GM12878 (cell line): ENCODE results near the gene CCNY. TPM values are rescaled to one million over a fixed set of nuclear protein-coding genes. Genes with fewer than 3 reads are reported as not detected.

Experiments
- ATAC-seq: fragments of 200-7000 bp; cut with Tn5 transposase; 3 replicates; pipeline ENCODE4 v1.9.1; 2020; ENCODE audit warnings: mild to moderate bottlenecking, moderate library complexity
- BruUV-seq: library from RNA; stranded (reverse); fragments of 400-500 nt; replicated peaks from 2 replicates; lab custom pipeline; 2021; lab: Mats Ljungman, UMichigan
- CTCF ChIA-PET: fragments of 300-600 bp; sonication (Branson Sonifier 250); formaldehyde crosslinking; extraction: SDS; loops from one replicate; lab custom pipeline; 2021; ENCODE audit warnings: inconsistent platforms; lab: Yijun Ruan, JAX
- POLR2A ChIA-PET: fragments of 350-600 bp; formaldehyde crosslinking; extraction: SDS; loops from one replicate; lab custom pipeline; 2021; ENCODE audit warnings: inconsistent platforms; lab: Charles Lee
- RAD21 ChIA-PET: fragments of 300-600 bp; sonication (Branson Sonifier 250); formaldehyde crosslinking; loops from one replicate; lab custom pipeline; 2023; ENCODE audit warnings: antibody characterized with exemption; ENCODE audit not compliant: unreplicated experiment; lab: Charles Lee
- SMC1A ChIA-PET: fragments of 300-600 bp; sonication (Branson Sonifier 250); formaldehyde crosslinking; loops from one replicate; lab custom pipeline; 2023; ENCODE audit not compliant: unreplicated experiment, uncharacterized antibody; lab: Charles Lee
- DNase-seq: peaks from one replicate; pipeline ENCODE4 v3.0.0-alpha.2; 2011; ENCODE audit warnings: low read depth, low spot score
- FAIRE-seq: peaks from 3 replicates; lab custom pipeline; 2011; peaks lifted over from hg19 to GRCh38; lab: Jason Lieb, UNC
- H2AFZ ChIP-seq: 2 replicates; pipeline ENCODE4 v1.6.0; 2011; ENCODE audit warnings: low read depth, low read length, control low read depth; ENCODE audit not compliant: control insufficient read depth
- H3K27ac ChIP-seq: 2 replicates; pipeline ENCODE4 v1.5.1; 2011; ENCODE audit warnings: control low read depth; ENCODE audit not compliant: control insufficient read depth, insufficient read depth
- H3K27me3 ChIP-seq, 2 experiments: replicated peaks in 1 of 2; 2 replicates each; pipeline versions ENCODE4 v1.6.0 to v1.6.1; 2011; ENCODE audit warnings: low read length in 1 of 2; ENCODE audit not compliant: control insufficient read depth in 2 of 2, insufficient read depth in 2 of 2
- H3K36me3 ChIP-seq, 2 experiments: 2 replicates each; pipeline ENCODE4 v1.5.1; 2011; ENCODE audit warnings: low read length in 1 of 2; ENCODE audit not compliant: control insufficient read depth in 2 of 2, insufficient read depth in 2 of 2
- H3K4me1 ChIP-seq: 2 replicates; pipeline ENCODE4 v1.6.1; 2011; ENCODE audit warnings: mild to moderate bottlenecking, low read length, moderate library complexity, mixed read lengths; ENCODE audit not compliant: control insufficient read depth, insufficient read depth
- H3K4me2 ChIP-seq: 2 replicates; pipeline ENCODE4 v1.6.0; 2011; ENCODE audit warnings: control low read depth; ENCODE audit not compliant: control insufficient read depth, insufficient read depth
- H3K4me3 ChIP-seq: fragments of 200-600 bp; sonication (generic); 2 replicates; pipeline ENCODE4 v1.5.1; 2016
- H3K79me2 ChIP-seq: 2 replicates; pipeline ENCODE4 v1.6.0; 2011; ENCODE audit warnings: low read length; ENCODE audit not compliant: control insufficient read depth, insufficient read depth
- H3K9ac ChIP-seq: 2 replicates; pipeline ENCODE4 v1.8.0; 2011; ENCODE audit warnings: low read length, control low read depth, mixed read lengths; ENCODE audit not compliant: control insufficient read depth, insufficient read depth
- H3K9me3 ChIP-seq: replicated peaks from 3 replicates; pipeline ENCODE4 v1.5.1; 2011; ENCODE audit warnings: mild to moderate bottlenecking, low read length; ENCODE audit not compliant: control insufficient read depth, insufficient read depth
- H4K20me1 ChIP-seq: 2 replicates; pipeline ENCODE4 v1.6.0; 2011; ENCODE audit not compliant: control insufficient read depth, insufficient read depth
- CBX5 ChIP-seq: sonication (generic); IDR thresholded peaks from 2 replicates; pipeline ENCODE4 v1.6.1; 2016; ENCODE audit warnings: low read depth, moderate library complexity, mild to moderate bottlenecking, inconsistent platforms
- FOXM1 ChIP-seq: IDR thresholded peaks from 2 replicates; pipeline ENCODE4 v1.6.1; 2012; ENCODE audit warnings: low read depth, mild to moderate bottlenecking, inconsistent platforms, low read length, moderate library complexity
- HDAC2 ChIP-seq: fragments of 200-600 bp; sonication (generic); IDR thresholded peaks from 2 replicates; pipeline ENCODE4 v1.6.1; 2017
- MYC ChIP-seq: IDR thresholded peaks from 2 replicates; pipeline ENCODE4 v1.6.1; 2011; ENCODE audit warnings: mild to moderate bottlenecking, low read length, moderate library complexity, inconsistent platforms; ENCODE audit not compliant: insufficient read depth, insufficient replicate concordance, insufficient read length, severe bottlenecking
- NFXL1 ChIP-seq: fragments of 450-650 bp; IDR thresholded peaks from 2 replicates; pipeline ENCODE4 v1.6.1; 2017; ENCODE audit warnings: antibody characterized with exemption, mild to moderate bottlenecking, borderline replicate concordance
- RAD51 ChIP-seq: fragments of 450-650 bp; IDR thresholded peaks from 2 replicates; pipeline ENCODE4 v1.6.1; 2016; ENCODE audit warnings: moderate library complexity, mild to moderate bottlenecking, inconsistent platforms
- SIN3A ChIP-seq: IDR thresholded peaks from 2 replicates; pipeline ENCODE4 v1.6.1; 2012; ENCODE audit warnings: low read depth, low read length, improper control_type of control experiment
- SRF ChIP-seq, 2 experiments: IDR thresholded peaks; 2 replicates each; pipeline ENCODE4 v1.6.1; 2011; ENCODE audit warnings: low read depth in 2 of 2, low read length in 2 of 2, mild to moderate bottlenecking in 1 of 2, moderate library complexity in 1 of 2
- TBL1XR1 ChIP-seq: IDR thresholded peaks from 2 replicates; pipeline ENCODE4 v1.6.1; 2012; ENCODE audit warnings: low read depth, low read length, improper control_type of control experiment
- TCF3 ChIP-seq: IDR thresholded peaks from 2 replicates; pipeline ENCODE4 v1.6.1; 2012; ENCODE audit warnings: low read depth, mild to moderate bottlenecking, low read length, borderline replicate concordance; ENCODE audit not compliant: insufficient read depth
- ZNF24 ChIP-seq: fragments of 450-650 bp; IDR thresholded peaks from 2 replicates; pipeline ENCODE4 v1.6.1; 2017; ENCODE audit warnings: antibody characterized with exemption, mild to moderate bottlenecking
- WGBS: methylation state at CpG from one replicate; pipeline ENCODE4 v1.1.6; 2016; ENCODE audit warnings: low lambda C conversion rate; ENCODE audit not compliant: insufficient replicate concordance, insufficient coverage; ENCODE audit errors: missing lambda C conversion rate; 5-methylcytosine and 5-hydroxymethylcytosine counted together
- in situ Hi-C: fragments of 300-500 bp; cut with MboI; formaldehyde crosslinking; loops from 9 replicates; pipeline ENCODE4 v1.14.3; 2018; ENCODE audit warnings: mixed read lengths
- intact Hi-C: fragments of 100-400 bp; cut with micrococcal nuclease; formaldehyde crosslinking; loops from one replicate; pipeline ENCODE4 v1.14.2; 2022; ENCODE audit not compliant: unreplicated experiment
- polyA plus RNA-seq, 11 experiments: library from polyadenylated mRNA; depleted of rRNA in 4 of 11; unstranded in 6 of 11; stranded (reverse) in 5 of 11; fragments of >200 nt; fragmentation: Nextera tagmentation in 4 of 11; fragmentation: Illumina TruSeq in 1 of 11; extraction: Ambion mirVana in 4 of 11; extraction: Trizol in 1 of 11; gene quantifications; 1 replicate in 1 of 11; 2 replicates in 10 of 11; pipeline versions ENCODE4 v1.2.1 to v1.2.3, GENCODE V29; 2011 to 2016; ENCODE audit warnings: inconsistent platforms in 2 of 11, missing spikeins in 2 of 11, low read depth in 1 of 11
- total RNA-seq, 4 experiments: library from RNA; depleted of rRNA in 3 of 4; stranded (reverse); fragments of >200 nt in 3 of 4; fragmentation: Illumina TruSeq in 1 of 4; extraction: Trizol in 1 of 4; gene quantifications; 2 replicates each; pipeline versions ENCODE4 v1.2.1 to v1.2.3, GENCODE V29; 2013 to 2021
- TF ChIP-seq, protein P1 (sequence below): IDR thresholded peaks from 2 replicates; pipeline ENCODE4 v1.6.1; 2011; ENCODE audit warnings: mild to moderate bottlenecking, low read depth, low read length, moderate library complexity; ENCODE audit not compliant: insufficient replicate concordance
- TF ChIP-seq, protein P2 (sequence below): fragments of 450-650 bp; formaldehyde crosslinking; IDR thresholded peaks from 2 replicates; pipeline ENCODE4 v1.4.0; 2022; ENCODE audit warnings: mild to moderate bottlenecking, moderate library complexity
- TF ChIP-seq, protein P3 (sequence below): fragments of 450-650 bp; conservative IDR thresholded peaks from 2 replicates; pipeline ENCODE4 v1.6.1; 2017; ENCODE audit warnings: mild to moderate bottlenecking, moderate library complexity
- TF ChIP-seq, protein P4 (sequence below): fragments of 450-650 bp; IDR thresholded peaks from 2 replicates; pipeline ENCODE4 v1.6.1; 2017; ENCODE audit warnings: mild to moderate bottlenecking, low read depth, inconsistent platforms; ENCODE audit not compliant: poor library complexity, severe bottlenecking

CCNY gene
- total and polyA plus RNA-seq, 10 of the 15 experiments (the other 5 are each of a cell fraction or from before 2014, with no cell fraction given): 3.6 to 50.0 (median 26.1) TPM

DNA sequence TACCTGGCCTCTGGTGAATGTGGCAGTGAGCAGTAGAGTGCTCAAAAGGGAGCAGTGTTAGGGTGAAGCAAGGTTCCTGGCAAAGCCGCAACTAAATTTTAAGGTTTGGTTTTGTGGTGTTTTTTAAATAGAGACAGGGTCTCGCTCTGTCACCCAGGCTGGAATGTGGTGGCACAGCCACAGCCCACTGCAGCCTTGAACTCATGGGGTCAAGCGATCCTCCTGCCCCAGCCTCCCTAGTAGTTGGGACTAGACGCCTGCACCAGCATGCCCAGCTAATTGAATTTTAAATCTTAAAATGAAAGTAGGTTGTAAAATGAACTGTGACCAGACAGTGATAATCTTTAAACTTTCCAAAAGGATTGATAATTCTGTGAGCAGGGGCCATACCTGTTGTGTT lies 130.4 kb downstream of the CCNY start:
- Histone ChIP-seq H3K79me2 (peaks cover 10% of the 10 kb centered on the region), H3K4me1 (peaks cover 14% of the 10 kb centered on the region), H2AFZ (no peak overlapping the region), H4K20me1 (no peaks in the 10 kb centered on the region), H3K9me3 (no peaks in the 10 kb centered on the region), H3K27ac (no peak overlapping the region), H3K9ac (no peak overlapping the region), H3K27me3 (no peaks in the 10 kb centered on the region), H3K36me3 (no peaks in the 10 kb centered on the region), H3K4me2 (no peak overlapping the region), H3K4me3 (no peak overlapping the region)
- TF ChIP-seq TCF3 (no peak), NFXL1 (no peak), MYC (no peak), TBL1XR1 (no peak), SRF (IDR thresholded peaks at IDR 0.05; ENCODE audit: low read depth in 2 of 2, low read length in 2 of 2) (no peak), CBX5 (no peak), SIN3A (no peak), FOXM1 (no peak), RAD51 (no peak), ZNF24 (no peak), HDAC2 (no peak)
- TF ChIP-seq, protein P1, sequence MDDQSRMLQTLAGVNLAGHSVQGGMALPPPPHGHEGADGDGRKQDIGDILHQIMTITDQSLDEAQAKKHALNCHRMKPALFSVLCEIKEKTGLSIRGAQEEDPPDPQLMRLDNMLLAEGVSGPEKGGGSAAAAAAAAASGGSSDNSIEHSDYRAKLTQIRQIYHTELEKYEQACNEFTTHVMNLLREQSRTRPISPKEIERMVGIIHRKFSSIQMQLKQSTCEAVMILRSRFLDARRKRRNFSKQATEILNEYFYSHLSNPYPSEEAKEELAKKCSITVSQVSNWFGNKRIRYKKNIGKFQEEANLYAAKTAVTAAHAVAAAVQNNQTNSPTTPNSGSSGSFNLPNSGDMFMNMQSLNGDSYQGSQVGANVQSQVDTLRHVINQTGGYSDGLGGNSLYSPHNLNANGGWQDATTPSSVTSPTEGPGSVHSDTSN: no peak
- TF ChIP-seq, protein P2, sequence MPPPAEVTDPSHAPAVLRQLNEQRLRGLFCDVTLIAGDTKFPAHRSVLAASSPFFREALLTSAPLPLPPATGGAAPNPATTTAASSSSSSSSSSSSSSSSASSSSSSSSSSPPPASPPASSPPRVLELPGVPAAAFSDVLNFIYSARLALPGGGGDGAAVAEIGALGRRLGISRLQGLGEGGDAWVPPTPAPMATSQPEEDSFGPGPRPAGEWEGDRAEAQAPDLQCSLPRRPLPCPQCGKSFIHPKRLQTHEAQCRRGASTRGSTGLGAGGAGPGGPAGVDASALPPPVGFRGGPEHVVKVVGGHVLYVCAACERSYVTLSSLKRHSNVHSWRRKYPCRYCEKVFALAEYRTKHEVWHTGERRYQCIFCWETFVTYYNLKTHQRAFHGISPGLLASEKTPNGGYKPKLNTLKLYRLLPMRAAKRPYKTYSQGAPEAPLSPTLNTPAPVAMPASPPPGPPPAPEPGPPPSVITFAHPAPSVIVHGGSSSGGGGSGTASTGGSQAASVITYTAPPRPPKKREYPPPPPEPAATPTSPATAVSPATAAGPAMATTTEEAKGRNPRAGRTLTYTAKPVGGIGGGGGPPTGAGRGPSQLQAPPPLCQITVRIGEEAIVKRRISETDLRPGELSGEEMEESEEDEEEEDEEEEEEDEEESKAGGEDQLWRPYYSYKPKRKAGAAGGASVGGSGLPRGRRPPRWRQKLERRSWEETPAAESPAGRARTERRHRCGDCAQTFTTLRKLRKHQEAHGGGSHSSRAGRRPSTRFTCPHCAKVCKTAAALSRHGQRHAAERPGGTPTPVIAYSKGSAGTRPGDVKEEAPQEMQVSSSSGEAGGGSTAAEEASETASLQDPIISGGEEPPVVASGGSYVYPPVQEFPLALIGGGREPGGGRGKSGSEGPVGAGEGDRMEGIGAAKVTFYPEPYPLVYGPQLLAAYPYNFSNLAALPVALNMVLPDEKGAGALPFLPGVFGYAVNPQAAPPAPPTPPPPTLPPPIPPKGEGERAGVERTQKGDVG (CRISPR knock-in tag): no peak
- TF ChIP-seq, protein P3, sequence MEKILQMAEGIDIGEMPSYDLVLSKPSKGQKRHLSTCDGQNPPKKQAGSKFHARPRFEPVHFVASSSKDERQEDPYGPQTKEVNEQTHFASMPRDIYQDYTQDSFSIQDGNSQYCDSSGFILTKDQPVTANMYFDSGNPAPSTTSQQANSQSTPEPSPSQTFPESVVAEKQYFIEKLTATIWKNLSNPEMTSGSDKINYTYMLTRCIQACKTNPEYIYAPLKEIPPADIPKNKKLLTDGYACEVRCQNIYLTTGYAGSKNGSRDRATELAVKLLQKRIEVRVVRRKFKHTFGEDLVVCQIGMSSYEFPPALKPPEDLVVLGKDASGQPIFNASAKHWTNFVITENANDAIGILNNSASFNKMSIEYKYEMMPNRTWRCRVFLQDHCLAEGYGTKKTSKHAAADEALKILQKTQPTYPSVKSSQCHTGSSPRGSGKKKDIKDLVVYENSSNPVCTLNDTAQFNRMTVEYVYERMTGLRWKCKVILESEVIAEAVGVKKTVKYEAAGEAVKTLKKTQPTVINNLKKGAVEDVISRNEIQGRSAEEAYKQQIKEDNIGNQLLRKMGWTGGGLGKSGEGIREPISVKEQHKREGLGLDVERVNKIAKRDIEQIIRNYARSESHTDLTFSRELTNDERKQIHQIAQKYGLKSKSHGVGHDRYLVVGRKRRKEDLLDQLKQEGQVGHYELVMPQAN: no peak
- TF ChIP-seq, protein P4, sequence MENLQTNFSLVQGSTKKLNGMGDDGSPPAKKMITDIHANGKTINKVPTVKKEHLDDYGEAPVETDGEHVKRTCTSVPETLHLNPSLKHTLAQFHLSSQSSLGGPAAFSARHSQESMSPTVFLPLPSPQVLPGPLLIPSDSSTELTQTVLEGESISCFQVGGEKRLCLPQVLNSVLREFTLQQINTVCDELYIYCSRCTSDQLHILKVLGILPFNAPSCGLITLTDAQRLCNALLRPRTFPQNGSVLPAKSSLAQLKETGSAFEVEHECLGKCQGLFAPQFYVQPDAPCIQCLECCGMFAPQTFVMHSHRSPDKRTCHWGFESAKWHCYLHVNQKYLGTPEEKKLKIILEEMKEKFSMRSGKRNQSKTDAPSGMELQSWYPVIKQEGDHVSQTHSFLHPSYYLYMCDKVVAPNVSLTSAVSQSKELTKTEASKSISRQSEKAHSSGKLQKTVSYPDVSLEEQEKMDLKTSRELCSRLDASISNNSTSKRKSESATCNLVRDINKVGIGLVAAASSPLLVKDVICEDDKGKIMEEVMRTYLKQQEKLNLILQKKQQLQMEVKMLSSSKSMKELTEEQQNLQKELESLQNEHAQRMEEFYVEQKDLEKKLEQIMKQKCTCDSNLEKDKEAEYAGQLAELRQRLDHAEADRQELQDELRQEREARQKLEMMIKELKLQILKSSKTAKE: no peak
- POLR2A ChIA-PET: no interaction called here
- no peak for DNase-seq
- intact Hi-C loops (no loop called here), in situ Hi-C loops (no loop called here)
- RAD21 ChIA-PET: no interaction called here
- ATAC-seq: no peak
- no peak for FAIRE-seq
- 99% methylated on average over 4 of the region's 4 CpGs for WGBS
- SMC1A ChIA-PET: no interaction called here
- CTCF ChIA-PET: no interaction called here
- no TSS peak for BruUV-seq
